Stimulated activated CD4-positive, alpha-beta T cell treated with anti-CD3 and anti-CD28 coated beads, Interleukin-15, amount 100 ng/mL, for 24 hours (primary cell): ENCODE data around the gene CLDN4.
"Not testable (repeated sequence)": the region's sequence is repeated elsewhere in the genome, so short reads cannot be mapped to it uniquely, and the experiment has no call there.

Source experiments
- DNase-seq: peaks from one replicate; pipeline ENCODE4 v3.0.0-alpha.2; 2020

The CLDN4 gene

GRCh38 chr7:73844131-73844547, 13.3 kb downstream of the CLDN4 start:
- no peak for DNase-seq

- DNase-seq: no peak
Measured at GRCh38 chr7:73844848-73845460, 14.2 kb downstream of the CLDN4 start.

GRCh38 chr7:73845701-73846195, 15.0 kb downstream of the CLDN4 start:
- DNase-seq: not testable (repeated sequence)

GRCh38 chr7:73847941-73848723, 17.3 kb downstream of the CLDN4 start:
- no peak for DNase-seq

DNA sequence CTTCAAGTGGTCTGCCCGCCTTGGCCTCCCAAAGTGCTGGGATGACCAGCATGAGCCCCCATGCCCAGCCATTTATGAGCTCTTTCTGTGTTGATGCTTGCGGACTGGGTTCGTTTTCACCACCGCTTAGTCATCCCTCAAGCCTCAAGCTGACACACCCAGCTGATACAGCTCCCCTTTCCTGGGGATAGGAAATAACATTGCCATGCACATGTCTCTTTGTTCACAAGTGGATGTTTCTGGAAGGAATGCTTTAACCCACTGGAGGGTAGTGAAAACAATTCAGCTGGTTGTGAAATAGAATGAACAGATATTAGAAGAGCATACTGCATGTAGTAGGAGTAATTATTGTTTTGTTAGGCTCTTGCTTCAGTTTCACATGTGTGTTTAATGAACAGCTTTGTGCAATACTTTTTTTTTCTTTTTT, 20.0 kb downstream of the CLDN4 start:
- no peak for DNase-seq

DNA sequence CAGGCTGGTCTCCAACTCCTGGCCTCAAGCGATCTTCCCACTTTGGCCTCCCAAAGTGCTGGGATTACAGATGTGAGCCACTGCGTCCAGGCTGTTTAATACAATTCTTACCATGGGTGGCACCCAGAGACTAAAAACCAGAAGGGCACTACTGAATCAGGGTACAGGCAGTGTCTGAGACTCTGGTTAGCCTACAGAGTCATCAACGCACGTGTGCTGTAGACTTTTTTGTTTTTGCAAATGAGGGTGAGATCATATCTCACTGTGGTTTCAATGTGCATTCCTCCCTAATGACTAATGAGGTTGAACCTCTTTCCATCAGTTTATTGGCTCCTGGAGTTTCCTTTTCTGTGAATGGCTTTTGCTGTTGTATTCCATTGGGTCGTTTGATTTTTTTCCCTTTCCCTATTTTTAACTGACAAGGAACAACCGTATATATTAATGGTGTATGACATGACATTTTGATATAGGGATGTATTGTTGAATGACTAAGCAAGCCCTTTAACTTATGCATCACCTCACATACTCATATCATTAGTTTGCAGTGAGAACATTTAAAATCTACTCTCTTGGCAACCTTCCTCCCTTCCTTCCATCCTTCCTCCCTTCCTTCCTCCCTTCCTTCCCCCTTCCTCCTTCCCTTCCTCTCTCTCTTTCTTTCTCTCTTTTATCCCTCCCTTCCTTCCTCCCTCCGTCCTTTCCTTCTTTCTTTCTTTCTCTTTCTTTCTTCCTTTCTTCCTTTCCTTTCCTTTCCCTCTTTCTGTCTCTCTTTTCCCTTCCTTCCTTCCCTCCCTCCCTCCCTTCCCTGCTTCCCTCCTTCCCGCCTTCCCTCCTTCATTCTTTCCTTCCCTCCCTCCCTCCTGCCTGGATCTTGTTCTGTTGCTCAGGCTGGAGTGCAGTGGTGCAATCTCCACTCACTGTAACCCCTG, 20.9 kb downstream of the CLDN4 start:
- peak; percentile 49 for DNase-seq

DNA sequence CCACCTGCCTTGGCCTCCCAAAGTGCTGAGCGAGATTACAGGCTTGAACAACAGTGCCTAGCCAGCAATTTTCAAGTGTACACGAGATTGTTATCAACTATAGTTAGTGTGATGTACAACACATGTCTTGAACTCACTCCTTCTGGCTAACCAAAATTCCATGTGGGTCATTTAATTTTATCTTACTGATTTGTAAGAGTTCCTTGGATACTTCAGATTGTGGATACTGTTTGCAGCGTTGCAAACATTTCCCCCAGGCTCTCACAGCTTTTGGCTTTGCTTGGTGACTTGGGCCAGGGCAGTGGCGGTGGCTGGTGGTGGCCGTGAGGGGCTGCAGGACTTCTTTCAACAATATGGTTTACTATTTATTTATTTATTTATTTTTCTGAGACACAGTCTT, 21.7 kb downstream of the CLDN4 start:
- DNase-seq: no peak

DNA sequence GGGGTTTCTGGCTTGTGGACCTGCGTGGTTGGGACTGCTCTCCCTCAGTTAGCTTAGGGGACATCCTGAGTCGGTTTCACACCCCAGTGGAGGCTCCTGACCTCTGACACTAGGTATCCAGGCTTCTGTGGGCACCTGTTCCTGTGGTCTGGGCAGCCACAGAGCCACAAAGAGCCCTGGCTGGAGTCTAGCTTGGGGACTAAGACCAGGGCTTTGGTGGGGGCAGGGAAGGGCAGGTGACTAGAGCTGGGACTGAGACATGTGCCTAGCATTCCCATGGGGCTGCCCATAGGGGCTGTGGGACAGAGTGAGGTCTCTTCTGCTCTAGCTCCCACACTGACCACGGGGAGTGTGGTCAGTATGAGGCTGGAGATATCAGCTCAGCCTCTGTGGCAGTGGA, 26.1 kb downstream of the CLDN4 start:
- no peak for DNase-seq

DNA sequence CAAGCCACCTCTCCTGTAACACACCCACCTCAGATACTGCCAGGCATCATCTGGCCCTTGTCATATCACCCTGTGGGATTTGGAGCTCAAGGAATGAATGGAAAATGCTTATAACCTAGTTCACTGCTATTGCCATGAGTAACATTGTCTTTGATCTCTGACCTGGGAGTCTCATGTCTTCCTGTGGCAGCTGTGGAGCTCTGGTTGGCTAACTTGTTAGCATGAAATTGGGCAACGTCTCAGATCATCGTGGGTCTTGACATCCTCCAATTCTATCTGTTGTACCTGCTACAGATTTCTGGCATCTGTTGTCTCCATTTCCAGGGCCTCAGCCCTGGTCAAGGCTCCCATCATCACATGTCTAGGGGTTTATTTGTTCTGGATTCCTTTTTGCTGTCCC, 28.0 kb downstream of the CLDN4 start:
- no peak for DNase-seq

- DNase-seq: no peak
Measured at GRCh38 chr7:73860859-73861258, 30.1 kb downstream of the CLDN4 start, which contains the start of gene TMEM270. Gene TMEM270 (plus strand): TSS chr7:73861159. CDS start chr7:73861195, 36 bp downstream.

- DNase-seq: no peak
Measured at GRCh38 chr7:73861305-73861704, 30.5 kb downstream of the CLDN4 start.

GRCh38 chr7:73864981-73865711, 34.4 kb downstream of the CLDN4 start:
- no peak for DNase-seq

- peak; percentile 25 for DNase-seq
Measured at GRCh38 chr7:73865738-73866445, 35.1 kb downstream of the CLDN4 start.

- no peak for DNase-seq
Measured at GRCh38 chr7:73866446-73866767, 35.6 kb downstream of the CLDN4 start.

- DNase-seq: no peak
Measured at GRCh38 chr7:73869011-73869798, 38.4 kb downstream of the CLDN4 start.

DNA sequence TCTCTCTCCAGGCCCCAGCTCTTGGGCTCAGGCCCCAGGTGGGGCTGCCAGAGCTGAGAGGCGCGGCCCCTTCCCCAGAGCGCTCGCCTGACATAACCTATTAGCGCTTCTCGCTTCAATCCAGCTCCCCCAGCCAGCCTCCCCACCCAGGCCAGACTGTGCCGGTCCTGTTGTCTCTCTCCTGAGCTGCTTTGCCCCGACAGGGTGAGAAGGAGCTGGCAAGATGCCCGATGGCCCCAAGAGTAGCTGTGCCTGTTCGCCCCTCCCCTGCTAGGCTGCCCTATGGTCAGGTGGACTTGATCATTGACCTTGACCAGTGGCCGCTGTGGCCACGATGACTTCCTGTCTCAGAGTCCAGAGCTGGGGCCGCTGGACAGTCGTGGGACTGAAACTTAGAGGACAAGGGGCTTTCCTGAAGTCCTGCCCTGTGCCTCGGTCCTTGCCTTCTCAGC, 39.3 kb downstream of the CLDN4 start:
- DNase-seq: no peak

DNA sequence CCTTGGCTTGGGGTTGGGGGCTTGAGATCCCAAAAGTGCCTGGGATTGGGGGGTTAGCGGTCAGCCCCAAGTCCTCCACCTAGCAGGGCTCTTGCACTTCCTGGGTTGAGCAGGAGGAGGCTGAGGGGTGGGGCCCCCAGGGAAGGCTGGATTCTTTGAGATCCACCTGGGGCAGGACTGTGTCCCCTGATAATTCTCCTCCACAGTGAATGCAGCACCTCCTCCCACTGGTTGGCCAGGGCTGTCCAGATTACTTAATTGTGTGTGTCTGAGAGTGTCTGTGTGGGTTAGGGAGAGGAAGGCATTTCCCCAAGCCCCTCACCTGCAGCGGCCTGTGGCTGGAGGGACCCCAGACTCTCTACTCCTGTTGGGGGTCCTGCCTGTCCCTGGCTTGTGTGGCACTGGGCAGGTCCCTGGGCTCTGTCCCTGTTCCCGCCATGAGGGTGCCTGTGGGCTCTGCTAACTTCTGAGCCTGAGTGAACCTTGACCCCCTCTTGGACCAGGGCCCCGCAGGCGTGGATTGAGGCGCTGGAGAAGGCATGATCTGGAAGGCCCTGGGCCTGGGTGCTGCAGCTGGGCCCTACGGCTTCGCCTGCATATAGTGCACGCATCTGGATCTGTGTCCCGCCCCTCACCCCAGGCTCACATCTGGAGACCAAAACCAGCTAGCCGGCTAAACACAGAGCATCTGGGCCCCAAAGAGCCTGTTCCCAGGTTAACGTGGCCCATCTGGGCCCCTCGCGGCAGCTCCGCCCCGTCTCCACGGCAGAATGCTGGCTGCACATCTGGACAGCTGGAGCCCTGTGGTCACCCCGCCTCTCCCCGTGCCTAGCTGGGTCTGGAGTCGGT, 40.6 kb downstream of the CLDN4 start:
- DNase-seq: no peak

GRCh38 chr7:73872056-73872908, 41.5 kb downstream of the CLDN4 start:
- DNase-seq: no peak

DNA sequence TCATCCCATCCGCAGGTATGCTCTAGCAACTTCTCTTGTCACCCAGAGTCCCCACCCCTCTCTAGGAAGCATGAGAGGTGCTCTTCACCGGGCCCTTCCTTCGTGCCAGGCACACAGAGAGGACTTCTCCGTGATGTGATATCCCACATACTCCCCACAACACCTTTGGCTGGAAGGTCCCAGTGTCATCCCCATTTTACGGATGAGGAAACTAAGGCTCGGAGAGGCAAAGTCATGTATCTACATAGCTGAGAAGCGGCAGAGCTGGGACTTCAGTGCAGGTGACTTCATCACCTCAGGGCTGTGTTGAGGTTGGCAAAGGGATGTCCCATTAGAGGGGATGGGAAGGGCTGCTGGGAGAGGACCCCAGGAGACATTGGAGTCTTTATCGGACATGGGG, 45.6 kb downstream of the CLDN4 start:
- no peak for DNase-seq
